HL-60 (cell line): Measurements from ENCODE around the gene TPRA1.

ENCODE experiments used
- DNase-seq, 2 experiments: peaks; one replicate each; pipeline ENCODE4 v3.0.0-alpha.2; 2010 to 2020; ENCODE audit warnings: low read depth in 1 of 2, low spot score in 1 of 2
- H3K27ac ChIP-seq: fragments of 250-450 bp; sonication (Bioruptor Pico); replicated peaks from 2 replicates; pipeline ENCODE4 v1.5.1; 2020; ENCODE audit warnings: mild to moderate bottlenecking, moderate library complexity
- H3K27me3 ChIP-seq: fragments of 250-450 bp; sonication (Bioruptor Pico); 2 replicates; pipeline ENCODE4 v1.5.1; 2021; ENCODE audit warnings: mild to moderate bottlenecking, moderate library complexity; ENCODE audit not compliant: insufficient read depth, poor library complexity, severe bottlenecking
- H3K4me3 ChIP-seq: replicated peaks from 2 replicates; pipeline ENCODE4 v1.5.1; 2011; ENCODE audit warnings: mild to moderate bottlenecking, control low read depth, low read length; ENCODE audit not compliant: insufficient read depth
- CTCF ChIP-seq: IDR thresholded peaks from one replicate; pipeline ENCODE4 v1.5.1; 2011; ENCODE audit warnings: low read length, control low read depth, inconsistent platforms; ENCODE audit not compliant: insufficient read depth
- GABPA ChIP-seq: IDR thresholded peaks from 2 replicates; pipeline ENCODE4 v1.6.1; 2012; ENCODE audit warnings: low read depth
- POLR2AphosphoS5 ChIP-seq: IDR thresholded peaks from 2 replicates; pipeline ENCODE4 v1.6.1; 2012; ENCODE audit warnings: low read depth
- SPI1 ChIP-seq: IDR thresholded peaks from 2 replicates; pipeline ENCODE4 v1.6.1; 2012; ENCODE audit warnings: low read depth, mild to moderate bottlenecking, borderline replicate concordance
- TF ChIP-seq, protein P1 (sequence below): IDR thresholded peaks from 2 replicates; pipeline ENCODE4 v1.6.1; 2012; ENCODE audit warnings: low read depth; ENCODE audit not compliant: insufficient replicate concordance

TPRA1 gene

DNA sequence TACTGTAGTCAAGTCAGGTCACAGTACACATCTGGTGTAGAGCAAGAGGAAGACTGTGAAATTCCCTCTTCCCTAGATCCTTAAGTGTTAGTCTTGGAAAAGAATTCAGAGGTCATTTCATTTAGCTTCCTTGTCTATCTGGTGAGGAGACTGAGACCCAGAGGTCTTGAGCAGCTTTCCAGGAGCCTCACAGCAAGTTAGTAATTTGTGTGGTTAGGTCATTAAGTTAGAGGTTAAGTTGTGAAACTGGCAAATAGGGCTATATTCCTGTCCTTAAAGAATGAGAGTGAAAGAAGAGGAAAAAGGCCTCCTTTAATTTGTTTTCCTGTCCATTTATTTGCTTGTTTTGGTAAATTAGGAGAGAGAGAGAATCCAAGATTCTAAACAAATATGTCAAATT lies 47.4 kb upstream of the TPRA1 start:
- Histone ChIP-seq H3K4me3 (no peak overlapping the region), H3K27ac (no peak overlapping the region; the same call in 1 of the 2 replicates), H3K27me3 (no peaks in the 10 kb centered on the region)
- TF ChIP-seq CTCF (no peak), POLR2AphosphoS5 (no peak), SPI1 (no peak), GABPA (no peak)
- TF ChIP-seq, protein P1, sequence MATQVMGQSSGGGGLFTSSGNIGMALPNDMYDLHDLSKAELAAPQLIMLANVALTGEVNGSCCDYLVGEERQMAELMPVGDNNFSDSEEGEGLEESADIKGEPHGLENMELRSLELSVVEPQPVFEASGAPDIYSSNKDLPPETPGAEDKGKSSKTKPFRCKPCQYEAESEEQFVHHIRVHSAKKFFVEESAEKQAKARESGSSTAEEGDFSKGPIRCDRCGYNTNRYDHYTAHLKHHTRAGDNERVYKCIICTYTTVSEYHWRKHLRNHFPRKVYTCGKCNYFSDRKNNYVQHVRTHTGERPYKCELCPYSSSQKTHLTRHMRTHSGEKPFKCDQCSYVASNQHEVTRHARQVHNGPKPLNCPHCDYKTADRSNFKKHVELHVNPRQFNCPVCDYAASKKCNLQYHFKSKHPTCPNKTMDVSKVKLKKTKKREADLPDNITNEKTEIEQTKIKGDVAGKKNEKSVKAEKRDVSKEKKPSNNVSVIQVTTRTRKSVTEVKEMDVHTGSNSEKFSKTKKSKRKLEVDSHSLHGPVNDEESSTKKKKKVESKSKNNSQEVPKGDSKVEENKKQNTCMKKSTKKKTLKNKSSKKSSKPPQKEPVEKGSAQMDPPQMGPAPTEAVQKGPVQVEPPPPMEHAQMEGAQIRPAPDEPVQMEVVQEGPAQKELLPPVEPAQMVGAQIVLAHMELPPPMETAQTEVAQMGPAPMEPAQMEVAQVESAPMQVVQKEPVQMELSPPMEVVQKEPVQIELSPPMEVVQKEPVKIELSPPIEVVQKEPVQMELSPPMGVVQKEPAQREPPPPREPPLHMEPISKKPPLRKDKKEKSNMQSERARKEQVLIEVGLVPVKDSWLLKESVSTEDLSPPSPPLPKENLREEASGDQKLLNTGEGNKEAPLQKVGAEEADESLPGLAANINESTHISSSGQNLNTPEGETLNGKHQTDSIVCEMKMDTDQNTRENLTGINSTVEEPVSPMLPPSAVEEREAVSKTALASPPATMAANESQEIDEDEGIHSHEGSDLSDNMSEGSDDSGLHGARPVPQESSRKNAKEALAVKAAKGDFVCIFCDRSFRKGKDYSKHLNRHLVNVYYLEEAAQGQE: no peak
- DNase-seq: no peak

DNA sequence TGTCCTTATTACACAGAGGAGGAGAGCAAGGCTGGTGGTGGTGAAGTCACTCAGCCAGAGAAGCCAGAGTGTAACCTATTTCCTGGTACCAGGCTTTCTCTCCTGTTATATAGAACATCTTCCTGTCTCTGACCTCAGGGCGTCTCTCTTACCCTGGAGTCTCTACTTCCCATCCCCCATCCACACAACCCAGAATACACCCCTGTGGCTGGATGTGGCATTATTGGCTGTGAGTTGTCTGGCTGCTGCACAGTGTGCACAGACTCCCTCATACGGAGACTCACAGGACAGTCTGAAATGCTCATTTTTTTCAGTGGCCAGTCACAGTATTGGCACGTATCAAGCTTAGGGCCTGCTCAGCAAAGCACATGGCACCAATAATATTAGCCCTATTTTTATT lies 47.0 kb upstream of the TPRA1 start:
- Histone ChIP-seq H3K27ac (no peak overlapping the region; the same call in 1 of the 2 replicates), H3K27me3 (no peaks in the 10 kb centered on the region), H3K4me3 (no peak overlapping the region)
- peak in 1 of 2 experiments; percentile 67 for DNase-seq
- TF ChIP-seq, protein P1: no peak
- TF ChIP-seq GABPA (no peak), SPI1 (no peak), CTCF (no peak), POLR2AphosphoS5 (no peak)

- no peak for DNase-seq
- Histone ChIP-seq H3K27me3 (no peaks in the 10 kb centered on the region), H3K4me3 (no peak overlapping the region), H3K27ac (no peak overlapping the region)
- TF ChIP-seq, protein P1: no peak
- TF ChIP-seq SPI1 (no peak), POLR2AphosphoS5 (no peak), CTCF (no peak), GABPA (no peak)
Observed at GRCh38 chr3:127634653-127635052, 44.1 kb upstream of the TPRA1 start.
